Mononuclear cell (primary cell): ENCODE results near the gene TCAP. TPM values are rescaled to one million over a fixed set of nuclear protein-coding genes. Genes with fewer than 3 reads are reported as not detected.

Source experiments
- H3K27me3 ChIP-seq: 2 replicates; pipeline ENCODE4 v1.6.0; 2011; ENCODE audit warnings: low read length, control low read depth; ENCODE audit not compliant: insufficient read depth
- H3K4me1 ChIP-seq: 2 replicates; pipeline ENCODE4 v1.5.1; 2011; ENCODE audit warnings: mild to moderate bottlenecking, low read length, control low read depth; ENCODE audit not compliant: insufficient read depth
- H3K4me3 ChIP-seq: 2 replicates; pipeline ENCODE4 v1.5.1; 2011; ENCODE audit warnings: mild to moderate bottlenecking, low read length, moderate library complexity
- H3K9me3 ChIP-seq: 2 replicates; pipeline ENCODE4 v1.5.1; 2011; ENCODE audit warnings: low read depth, mild to moderate bottlenecking, control low read depth, low read length
- total RNA-seq: library from RNA; depleted of rRNA; stranded (reverse); fragments of >200 nt; gene quantifications from one replicate; pipeline ENCODE4 v1.2.3, GENCODE V29; 2012

The TCAP gene
- total RNA-seq, 1 donor = 1.0 TPM

DNA sequence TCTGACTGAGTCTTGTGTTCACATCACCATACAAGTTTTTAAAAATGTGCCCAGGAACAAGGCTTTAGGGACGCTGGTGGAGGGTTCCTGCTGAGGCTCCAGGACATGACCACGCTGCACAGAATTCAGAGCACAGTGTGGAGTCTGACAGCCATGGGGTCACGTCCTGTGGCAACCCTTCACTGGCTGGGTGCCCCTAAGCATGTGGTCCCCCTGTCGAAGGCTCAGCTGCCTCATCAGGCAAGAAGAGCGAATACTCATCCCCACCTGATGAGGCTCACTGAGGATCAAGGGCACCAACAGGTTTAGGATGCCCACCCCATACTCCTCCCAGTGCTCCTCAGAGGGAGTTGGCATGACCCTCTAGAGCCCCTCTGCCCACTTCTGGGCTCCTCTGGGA is 9.0 kb downstream of the TCAP start:
- Histone ChIP-seq H3K4me1 (peaks cover 49% of the 10 kb centered on the region), H3K27me3 (peaks cover 4% of the 10 kb centered on the region), H3K9me3 (no peaks in the 10 kb centered on the region), H3K4me3 (no peak overlapping the region)

GRCh38 chr17:39674702-39675389 is 9.7 kb downstream of the TCAP start:
- Histone ChIP-seq H3K27me3 (no peaks in the 10 kb centered on the region), H3K9me3 (no peaks in the 10 kb centered on the region), H3K4me1 (peaks cover 56% of the 10 kb centered on the region), H3K4me3 (no peak overlapping the region)

DNA sequence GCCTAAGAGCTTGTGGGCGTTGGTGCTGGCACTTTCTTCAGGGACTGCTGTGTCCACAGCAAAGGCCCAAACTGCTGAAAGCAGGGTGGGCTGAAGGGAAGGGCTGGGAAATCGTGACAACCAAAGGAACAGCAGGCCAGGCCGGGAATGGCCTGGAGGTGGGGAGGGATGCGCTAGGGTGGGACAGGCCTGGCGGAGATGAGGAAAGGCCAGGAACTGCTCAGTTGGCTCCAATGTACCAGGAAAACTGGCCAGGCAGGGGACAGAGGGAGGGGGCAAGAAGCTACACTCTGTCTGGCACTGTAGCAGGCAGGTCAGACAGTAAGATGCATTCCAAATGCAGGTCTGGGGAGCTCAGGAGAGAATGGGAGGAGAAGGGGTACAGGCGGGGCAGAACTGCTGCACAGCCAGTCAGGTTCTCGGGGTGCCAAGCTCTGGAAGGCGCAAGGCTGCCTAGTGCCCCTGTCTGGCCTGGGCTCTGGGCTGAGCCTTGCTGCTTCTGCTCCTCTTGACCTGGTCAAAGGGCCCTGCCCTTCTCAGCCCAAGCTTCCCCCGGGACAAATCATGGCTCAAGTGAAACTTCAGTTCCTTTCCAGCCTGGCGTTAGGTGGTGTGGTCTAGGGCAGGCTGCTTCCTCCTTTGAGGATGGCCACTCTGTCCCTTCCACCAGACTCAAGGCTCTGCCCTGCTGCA is 10.4 kb downstream of the TCAP start:
- Histone ChIP-seq H3K4me1 (peaks cover 63% of the 10 kb centered on the region), H3K9me3 (no peaks in the 10 kb centered on the region), H3K4me3 (no peak overlapping the region), H3K27me3 (no peaks in the 10 kb centered on the region)

- Histone ChIP-seq H3K27me3 (no peaks in the 10 kb centered on the region), H3K4me3 (no peak overlapping the region), H3K4me1 (peaks cover 69% of the 10 kb centered on the region), H3K9me3 (no peaks in the 10 kb centered on the region)
These were observed 11.2 kb downstream of the TCAP start for GRCh38 chr17:39676198-39676819.

GRCh38 chr17:39677072-39677471 is 11.9 kb downstream of the TCAP start:
- Histone ChIP-seq H3K4me3 (no peak overlapping the region), H3K4me1 (peaks cover 69% of the 10 kb centered on the region), H3K9me3 (no peaks in the 10 kb centered on the region)

DNA sequence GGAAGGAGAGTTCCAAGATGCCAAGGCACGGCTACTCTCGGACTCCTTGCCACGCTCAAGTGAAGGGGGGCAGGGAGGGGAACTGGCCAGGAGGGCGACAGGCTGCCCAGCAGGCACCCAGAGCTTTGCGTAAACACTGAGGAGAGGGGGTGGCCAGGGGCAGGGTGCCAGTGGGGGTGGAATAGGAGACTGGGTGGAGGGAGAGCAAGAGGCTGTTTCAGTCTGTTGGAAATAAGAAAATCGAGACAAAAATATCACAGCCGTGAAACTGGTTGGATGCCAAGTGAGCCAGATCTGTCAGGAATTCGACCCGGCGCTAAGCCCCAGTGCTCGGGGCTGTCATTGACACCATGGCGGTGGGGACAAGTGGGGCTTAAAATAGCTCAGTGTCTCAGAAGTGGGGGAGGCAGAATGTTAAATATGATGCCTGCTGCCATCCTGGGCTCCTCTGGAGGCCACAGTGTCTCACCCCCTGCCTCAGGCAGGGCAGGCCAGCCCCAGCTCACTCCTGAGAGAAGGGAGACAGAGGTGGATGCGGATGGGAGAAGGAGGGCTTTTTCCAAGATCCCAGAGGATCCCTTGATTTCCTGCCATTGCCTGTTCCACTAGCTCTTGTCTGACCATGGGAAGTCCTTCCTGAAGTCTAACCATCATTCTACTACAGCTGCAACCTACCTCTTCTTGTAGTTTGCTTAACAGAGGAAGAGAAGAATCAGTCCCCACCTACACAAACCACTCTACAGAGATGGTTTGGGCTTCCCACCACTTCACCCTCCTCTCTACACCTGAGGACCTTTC is 12.6 kb downstream of the TCAP start:
- H3K9me3 ChIP-seq = no peaks in the 10 kb centered on the region
- H3K4me1 ChIP-seq = peaks cover 69% of the 10 kb centered on the region
- H3K4me3 ChIP-seq = no peak overlapping the region
- H3K27me3 ChIP-seq = no peaks in the 10 kb centered on the region

More at GRCh38 chr17:39677072-39677471, 11.9 kb downstream of the TCAP start:
- H3K27me3 ChIP-seq = no peaks in the 10 kb centered on the region

- H3K4me3 ChIP-seq = no peak overlapping the region
- no peaks in the 10 kb centered on the region for H3K27me3 ChIP-seq
- no peaks in the 10 kb centered on the region for H3K9me3 ChIP-seq
- peaks cover 69% of the 10 kb centered on the region for H3K4me1 ChIP-seq
These were observed 13.4 kb downstream of the TCAP start for GRCh38 chr17:39678340-39679116.

DNA sequence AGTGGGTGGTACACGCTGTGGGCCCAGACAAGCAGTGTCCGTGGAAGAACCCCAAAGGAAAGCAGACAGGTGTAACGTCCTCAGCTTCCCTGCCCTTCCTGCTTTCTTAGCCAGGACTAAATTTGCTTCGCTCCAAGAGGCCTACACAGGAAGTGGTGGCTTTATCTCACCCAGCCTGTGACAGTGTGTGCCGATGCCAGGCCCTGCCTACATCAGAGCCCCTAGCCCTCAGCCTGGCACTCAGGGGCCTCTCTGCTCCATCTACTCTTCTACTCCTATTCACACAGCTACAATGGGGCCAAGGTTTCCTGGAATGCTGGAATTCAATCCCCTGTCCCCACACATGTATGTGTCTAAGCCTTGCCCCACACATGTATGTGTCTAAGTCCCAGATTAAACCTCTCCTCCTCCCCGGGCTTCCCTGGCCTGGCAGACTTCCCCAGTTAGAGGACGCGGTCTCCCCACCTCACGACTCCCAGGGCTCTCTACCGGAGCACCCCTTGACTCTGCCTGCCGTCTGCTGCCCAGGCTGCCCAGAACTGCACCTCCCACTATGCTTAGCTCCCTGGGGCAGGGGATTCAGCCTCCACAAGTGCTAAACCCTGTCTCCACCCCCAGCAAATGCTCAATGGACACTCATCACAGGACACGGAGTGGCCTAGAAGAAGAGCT is 14.5 kb downstream of the TCAP start:
- peaks cover 65% of the 10 kb centered on the region for H3K4me1 ChIP-seq
- H3K27me3 ChIP-seq = no peaks in the 10 kb centered on the region
- H3K4me3 ChIP-seq = no peak overlapping the region
- no peaks in the 10 kb centered on the region for H3K9me3 ChIP-seq

- Histone ChIP-seq H3K9me3 (no peaks in the 10 kb centered on the region), H3K4me3 (no peak overlapping the region), H3K27me3 (no peaks in the 10 kb centered on the region), H3K4me1 (peaks cover 36% of the 10 kb centered on the region)
These were observed 18.3 kb downstream of the TCAP start for GRCh38 chr17:39683295-39683939.

DNA sequence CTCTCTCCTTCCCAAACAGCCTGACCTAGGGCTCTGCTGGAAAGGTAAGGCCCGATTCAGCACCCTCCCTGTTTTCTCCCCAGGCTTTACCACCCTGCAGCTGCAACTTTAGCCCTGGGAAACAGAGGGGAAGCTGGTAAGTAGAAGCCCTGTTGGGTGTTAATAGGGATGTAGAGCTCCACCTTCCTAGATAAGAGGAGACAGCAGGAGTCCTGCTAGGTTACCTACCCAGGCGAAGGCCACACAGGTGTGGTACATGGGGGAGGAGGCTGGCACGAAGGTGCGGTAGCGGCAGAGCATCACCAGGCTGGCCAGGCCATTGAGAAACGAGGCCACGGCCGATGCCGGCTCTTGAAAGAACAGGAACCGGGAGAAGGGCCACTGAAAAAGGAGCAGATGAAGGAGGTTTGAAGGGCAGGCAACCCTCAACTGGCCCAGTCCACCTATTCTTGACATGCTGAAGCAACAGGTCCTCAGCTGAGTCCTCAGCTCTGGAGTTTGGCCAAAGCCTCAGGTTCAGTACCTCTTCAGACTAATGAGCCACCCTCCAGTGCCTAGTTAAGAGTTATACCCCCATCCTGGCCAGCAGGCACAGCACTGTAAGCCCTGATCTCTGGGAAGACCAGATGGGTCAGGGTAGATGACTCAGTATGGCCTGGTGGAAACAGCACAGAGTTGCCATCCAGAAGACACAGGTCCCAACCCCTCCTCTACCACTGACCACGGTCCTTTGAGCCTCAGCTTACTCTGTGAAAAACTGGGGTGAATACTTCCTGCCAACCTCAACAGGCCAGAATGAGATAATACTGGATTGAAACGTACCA is 19.4 kb downstream of the TCAP start:
- Histone ChIP-seq H3K27me3 (no peaks in the 10 kb centered on the region), H3K4me3 (no peak overlapping the region)

DNA sequence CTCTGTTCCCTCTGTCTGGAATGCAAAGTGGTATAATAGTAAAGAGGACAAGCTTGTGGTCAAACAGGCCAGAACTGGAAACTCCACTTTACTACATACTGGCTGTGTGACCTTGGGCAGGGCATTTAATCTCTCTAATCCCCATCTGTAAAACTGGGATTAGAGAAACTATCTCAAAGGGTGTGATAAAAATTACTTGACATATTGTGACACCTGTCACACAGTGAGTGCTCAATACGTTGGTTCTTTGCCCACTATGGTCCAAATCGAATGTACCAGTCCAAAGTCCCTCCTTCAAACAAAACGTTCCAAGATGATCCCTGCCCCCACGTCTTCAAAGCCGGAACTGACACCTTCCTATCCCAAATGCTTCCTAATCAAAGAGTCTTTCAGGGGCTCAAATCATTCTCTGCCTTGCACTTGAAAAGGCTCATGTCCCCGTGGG is 22.0 kb downstream of the TCAP start:
- H3K9me3 ChIP-seq = no peaks in the 10 kb centered on the region
- peak overlapping the region; percentile 91 for H3K4me3 ChIP-seq
- peaks cover 17% of the 10 kb centered on the region for H3K4me1 ChIP-seq
- no peaks in the 10 kb centered on the region for H3K27me3 ChIP-seq

More for the DNA sequence above, 19.4 kb downstream of the TCAP start:
- Histone ChIP-seq H3K4me1 (peaks cover 33% of the 10 kb centered on the region), H3K9me3 (no peaks in the 10 kb centered on the region)

- Histone ChIP-seq H3K27me3 (no peaks in the 10 kb centered on the region), H3K4me3 (peak within 1 kb of the TSS; percentile 91), H3K9me3 (no peaks in the 10 kb centered on the region), H3K4me1 (peaks cover 17% of the 10 kb centered on the region)
These were observed 22.7 kb downstream of the TCAP start, which contains the start of gene PGAP3 for GRCh38 chr17:39687546-39688474. TSS of gene PGAP3 (minus strand) at chr17:39688057. CDS start at chr17:39688014, 43 bp downstream.
